Lower leg skin (tissue), 3 donors: ENCODE results near the gene IL11.

Experiments used
- CTCF ChIP-seq, 3 donors: fragments of 450-650 bp; IDR thresholded peaks; one replicate each; pipeline ENCODE4 v1.5.1; 2016; ENCODE audit warnings: antibody characterized with exemption in 3 of 3, mild to moderate bottlenecking in 3 of 3, moderate library complexity in 2 of 3
- POLR2A ChIP-seq, 2 donors: fragments of 450-650 bp; IDR thresholded peaks; one replicate each; pipeline ENCODE4 v1.6.1; 2016 to 2017; ENCODE audit warnings: antibody characterized with exemption in 2 of 2, mild to moderate bottlenecking in 1 of 2, moderate library complexity in 1 of 2

GRCh38 chr19:55333870-55334269 is 36.4 kb downstream of the IL11 start:
- TF ChIP-seq CTCF (IDR thresholded peaks at IDR 0.05) (no peak), POLR2A (IDR thresholded peaks at IDR 0.05) (no peak)
